ENCODE results near the gene GLIPR1L2. TPM values are rescaled to one million over a fixed set of nuclear protein-coding genes. Genes with fewer than 3 reads are reported as not detected.

The GLIPR1L2 gene
- total and polyA plus RNA-seq, 2 of the 8 experiments (the other 6 are each of a cell fraction or from before 2014, with no cell fraction given) = 0.09 TPM; not detected in 1

- Histone ChIP-seq H4K20me1 (replicated peaks in 1 of 2; ENCODE audit: control insufficient read depth in 1 of 2, insufficient read depth in 2 of 2, low read length in 2 of 2) (no peaks in the 10 kb centered on the region), H3K14ac (ENCODE audit: insufficient read length) (no peak within 1 kb of the TSS), H3K79me2 (ENCODE audit: control insufficient read depth in 1 of 2, insufficient read depth in 2 of 2, low read length in 2 of 2) (no peaks in the 10 kb centered on the region), H3K9ac (replicated peaks in 1 of 4; ENCODE audit: extremely low read depth in 1 of 4, low read depth in 3 of 4, low read length in 3 of 4) (no peak within 1 kb of the TSS), H3K4me1 (replicated peaks in 1 of 4; ENCODE audit: control insufficient read depth in 3 of 4, insufficient read depth in 4 of 4, low read length in 3 of 4) (peaks cover 0 to 8% (median 5%) of the 10 kb centered on the region in 4 experiments; a peak in 5 of 7 replicates), H3K9me3 (ENCODE audit: insufficient read depth in 2 of 2, low read depth in 1 of 2, low read length in 1 of 2) (no peaks in the 10 kb centered on the region), H3K23me2 (ENCODE audit: low read depth, low read length) (no peaks in the 10 kb centered on the region), H2AFZ (ENCODE audit: low read length) (peak within 1 kb of the TSS; percentile 42), H3K36me3 (ENCODE audit: control insufficient read depth in 2 of 4, insufficient read depth in 4 of 4, low read length in 3 of 4) (no peaks in the 10 kb centered on the region), H4K8ac (ENCODE audit: extremely low read depth, insufficient read depth, low read length) (no peak within 1 kb of the TSS), H3K79me1 (ENCODE audit: low read depth, low read length) (no peaks in the 10 kb centered on the region), H2BK15ac (ENCODE audit: low read length) (no peak within 1 kb of the TSS), H3K4me2 (ENCODE audit: insufficient read depth in 1 of 2, low read depth in 2 of 2, low read length in 2 of 2) (no peak within 1 kb of the TSS), H4K5ac (ENCODE audit: insufficient read length, low read depth, low read length) (no peak within 1 kb of the TSS), H3K56ac (replicated peaks; ENCODE audit: insufficient read length, low read depth, low read length) (no peak within 1 kb of the TSS), H3K4me3 (ENCODE audit: extremely low read depth in 1 of 4, insufficient read depth in 2 of 4, low read depth in 3 of 4, low read length in 4 of 4) (no peak within 1 kb of the TSS), H3K23ac (ENCODE audit: insufficient read length) (no peak within 1 kb of the TSS), H2BK120ac (replicated peaks; ENCODE audit: low read depth, low read length) (peak within 1 kb of the TSS; percentile 31), H4K91ac (replicated peaks; ENCODE audit: insufficient read length, low read length) (no peak within 1 kb of the TSS), H2AK5ac (ENCODE audit: low read depth, low read length) (no peak within 1 kb of the TSS), H3K27me3 (replicated peaks in 1 of 4; ENCODE audit: control insufficient read depth in 3 of 4, extremely low read depth in 1 of 4, insufficient read depth in 3 of 4, low read length in 3 of 4) (no peaks in the 10 kb centered on the region), H3K4ac (replicated peaks; ENCODE audit: insufficient read length, low read depth, low read length) (no peak within 1 kb of the TSS), H3K27ac (ENCODE audit: low read depth, low read length) (no peak within 1 kb of the TSS), H2BK5ac (ENCODE audit: low read depth, low read length) (no peak within 1 kb of the TSS), H3K18ac (ENCODE audit: extremely low read depth, low read length) (peak within 1 kb of the TSS; percentile 62; the same call in 1 of the 2 replicates), H2BK12ac (ENCODE audit: low read depth, low read length) (no peak within 1 kb of the TSS), H2BK20ac (ENCODE audit: low read length) (0 out of 2 replicates have a peak within 1 kb of the TSS, but pooled peaks have one; percentile 21)
- ChIA-PET POLR2A (ENCODE audit: partially characterized antibody) (no interaction called here), CTCF (ENCODE audit: partially characterized antibody) (interaction anchor here (1.1 to 1.8 kb wide), 3 partner anchors 25 to 556 kb away, joined by 3 to 5 read pairs (median 4); no protein-coding TSS in a partner anchor)
- FAIRE-seq = no peak
- WGBS, 2 experiments (ENCODE audit: extremely low coverage in 1 of 2, insufficient coverage in 1 of 2, insufficient read length in 1 of 2, insufficient replicate concordance in 2 of 2, low coverage in 1 of 2, low lambda C conversion rate in 2 of 2, missing lambda C conversion rate in 1 of 2) = 84% methylated on average over 8 of the region's 8 CpGs; no CpG with 5 or more reads in 1 of the 2 experiments
- DNase-seq (ENCODE audit: low read depth in 1 of 2, low spot score in 2 of 2) = no peak
- TF ChIP-seq HDAC6 (IDR thresholded peaks at IDR 0.05; ENCODE audit: low read depth, low read length) (no peak), TCF12 (IDR thresholded peaks at IDR 0.05; ENCODE audit: low read depth, low read length) (no peak), CREB1 (IDR thresholded peaks at IDR 0.05) (no peak), TEAD4 (IDR thresholded peaks at IDR 0.05; ENCODE audit: low read depth, low read length) (no peak), RAD21 (IDR thresholded peaks at IDR 0.05 in 1 of 2, conservative IDR thresholded peaks at IDR 0.05 in 1 of 2; ENCODE audit: low read depth in 2 of 2, low read length in 2 of 2) (no peak), BACH1 (IDR thresholded peaks at IDR 0.05; ENCODE audit: low read length) (no peak), ZNF274 (IDR thresholded peaks at IDR 0.05; ENCODE audit: borderline replicate concordance, extremely low read depth, low read length) (no peak), NRF1 (IDR thresholded peaks at IDR 0.05; ENCODE audit: low read depth, low read length) (no peak), SIRT6 (IDR thresholded peaks at IDR 0.05; ENCODE audit: low read length) (no peak), ATF2 (IDR thresholded peaks at IDR 0.05; ENCODE audit: low read length) (no peak), ATF3 (IDR thresholded peaks at IDR 0.05; ENCODE audit: insufficient read depth, low read depth, low read length) (no peak), CHD1 (IDR thresholded peaks at IDR 0.05; ENCODE audit: low read depth, low read length) (no peak)
Observed at GRCh38 chr12:75480469-75480949, 89.6 kb downstream of the GLIPR1L2 start, which contains the start of gene GLIPR1. GLIPR1 (plus strand) TSS chr12:75480755; CDS start chr12:75480881, 126 bp downstream.

Data from H1 (cell line).